NK-92 treated with Interleukin-12 subunit alpha and Interleukin-12 subunit beta, amount 100 ng/mL, for 24 hours (cell line): ENCODE measurements around the gene CISD2.
"Not testable (repeated sequence)": the region's sequence is repeated elsewhere in the genome, so short reads cannot be mapped to it uniquely, and the experiment has no call there.

ENCODE experiments used
- DNase-seq: peaks from one replicate; lab custom pipeline; 2025; lab: John Stamatoyannopoulos, UW

Gene CISD2

GRCh38 chr4:102919697-102920096 lies 50.9 kb downstream of the CISD2 start:
- not testable (repeated sequence) for DNase-seq

GRCh38 chr4:102935716-102936115 lies 66.9 kb downstream of the CISD2 start:
- DNase-seq = no peak

GRCh38 chr4:102938063-102938462 lies 69.3 kb downstream of the CISD2 start:
- not testable (repeated sequence) for DNase-seq
